ENCODE data around the gene GSPT1. TPM values are rescaled to one million over a fixed set of nuclear protein-coding genes. Genes with fewer than 3 reads are reported as not detected.
"Not testable (repeated sequence)": the region's sequence is repeated elsewhere in the genome, so short reads cannot be mapped to it uniquely, and the experiment has no call there.

GSPT1 gene
- total RNA-seq, 2 experiments from 2014 or later: 257 to 269 TPM

DNA sequence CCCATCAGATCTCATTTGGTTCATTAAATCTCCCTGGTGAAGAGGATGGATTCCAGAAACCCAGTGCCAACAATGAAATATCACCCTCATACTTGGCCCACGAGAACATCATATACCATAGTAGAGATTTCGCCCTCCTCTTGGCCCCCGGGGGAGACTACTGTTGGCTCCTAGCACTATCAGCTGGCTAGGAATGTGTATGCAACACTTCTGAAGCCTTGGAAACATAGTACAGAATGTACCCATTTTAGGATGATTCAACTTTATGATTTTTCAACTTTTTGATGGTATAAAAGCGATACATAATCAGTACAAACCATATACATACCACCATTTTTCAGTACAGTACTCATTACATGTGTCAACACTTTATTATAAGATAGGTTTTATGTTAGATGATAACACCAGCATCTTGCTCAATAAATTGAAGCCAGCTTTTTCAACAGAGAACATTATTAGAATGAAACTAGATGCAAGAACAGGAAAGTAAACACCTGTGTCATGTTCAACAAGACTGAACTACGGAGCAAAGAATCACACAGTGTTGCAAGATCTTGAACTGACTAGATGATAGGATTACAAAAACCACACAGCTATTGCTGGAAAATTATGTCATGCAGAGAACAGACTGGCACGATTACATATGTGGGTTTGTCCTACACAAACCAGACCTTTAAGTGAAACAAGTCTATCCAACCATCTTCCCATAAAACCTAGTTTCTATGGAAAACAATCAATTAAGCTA lies 81.6 kb downstream of the GSPT1 start:
- no peak overlapping the region for H3K4me3 ChIP-seq (ENCODE audit: low read length)
- CTCF ChIA-PET: no interaction called here
- TF ChIP-seq CTCF (IDR thresholded peaks at IDR 0.05): no peak

DNA sequence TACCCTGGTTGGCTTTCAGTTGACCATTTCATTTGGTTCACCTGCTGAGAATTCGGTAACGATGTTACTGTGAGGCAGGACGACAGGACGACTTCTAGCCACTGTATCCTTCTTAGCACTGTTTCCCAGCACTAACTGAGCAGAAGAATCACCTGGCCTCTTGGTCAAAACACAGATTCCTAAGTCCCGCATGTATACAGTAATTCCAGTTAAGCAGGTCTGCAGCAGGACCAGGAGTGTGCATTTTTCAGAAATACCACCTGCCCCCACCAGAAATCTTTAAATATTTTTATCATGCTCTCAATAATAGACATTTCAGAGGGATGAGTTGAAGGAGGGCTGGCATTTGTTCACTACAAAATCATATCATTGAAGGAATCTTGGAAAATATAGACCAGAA lies 87.1 kb downstream of the GSPT1 start:
- H3K4me3 ChIP-seq (ENCODE audit: low read length): no peak overlapping the region
- no peaks in the 10 kb centered on the region for H3K4me1 ChIP-seq (ENCODE audit: insufficient read depth, low read length)
- Mint-ChIP-seq H3K27ac (no peak overlapping the region), H3K9me3 (no peaks in the 10 kb centered on the region), H3K36me3 (ENCODE audit: low read depth) (no peaks in the 10 kb centered on the region), H3K27me3 (no peaks in the 10 kb centered on the region), H3K4me1 (ENCODE audit: low read depth) (no peaks in the 10 kb centered on the region), H3K4me3 (no peak overlapping the region)
- POLR2A ChIA-PET: no interaction called here
- no peak for TF ChIP-seq CTCF (IDR thresholded peaks at IDR 0.05)
- no peaks in the 10 kb centered on the region for H3K9me3 ChIP-seq (ENCODE audit: control insufficient read depth in 1 of 2, insufficient read depth in 1 of 2, low read length in 2 of 2)
- intact Hi-C loops (cut with DNase I, micrococcal nuclease): no loop called here
- H3K27me3 ChIP-seq (ENCODE audit: control insufficient read depth in 1 of 2, insufficient read depth in 2 of 2, low read length in 2 of 2): no peaks in the 10 kb centered on the region
- CTCF ChIA-PET: no interaction called here
- H3K36me3 ChIP-seq (ENCODE audit: insufficient read depth, low read length): no peaks in the 10 kb centered on the region
- no peak for ATAC-seq (ENCODE audit: poor library complexity)
- H3K27ac ChIP-seq (ENCODE audit: low read depth in 1 of 2, low read length in 2 of 2): no peak overlapping the region
- no peak for DNase-seq

More for the DNA sequence above, 81.6 kb downstream of the GSPT1 start:
- H3K27ac ChIP-seq (ENCODE audit: low read depth in 1 of 2, low read length in 2 of 2): no peak overlapping the region
- DNase-seq (no peak), ATAC-seq (ENCODE audit: poor library complexity) (no peak)
- H3K27me3 ChIP-seq (ENCODE audit: control insufficient read depth in 1 of 2, insufficient read depth in 2 of 2, low read length in 2 of 2): no peaks in the 10 kb centered on the region
- Mint-ChIP-seq H3K4me1 (ENCODE audit: low read depth) (no peaks in the 10 kb centered on the region), H3K9me3 (no peaks in the 10 kb centered on the region), H3K27ac (no peak overlapping the region), H3K4me3 (no peak overlapping the region), H3K36me3 (ENCODE audit: low read depth) (peaks cover 40% of the 10 kb centered on the region), H3K27me3 (no peaks in the 10 kb centered on the region)
- intact Hi-C loops (cut with DNase I, micrococcal nuclease): no loop called here
- POLR2A ChIA-PET: no interaction called here
- H3K4me1 ChIP-seq (ENCODE audit: insufficient read depth, low read length): no peaks in the 10 kb centered on the region
- peaks cover 30% of the 10 kb centered on the region for H3K36me3 ChIP-seq (ENCODE audit: insufficient read depth, low read length)
- H3K9me3 ChIP-seq (ENCODE audit: control insufficient read depth in 1 of 2, insufficient read depth in 1 of 2, low read length in 2 of 2): no peaks in the 10 kb centered on the region

DNA sequence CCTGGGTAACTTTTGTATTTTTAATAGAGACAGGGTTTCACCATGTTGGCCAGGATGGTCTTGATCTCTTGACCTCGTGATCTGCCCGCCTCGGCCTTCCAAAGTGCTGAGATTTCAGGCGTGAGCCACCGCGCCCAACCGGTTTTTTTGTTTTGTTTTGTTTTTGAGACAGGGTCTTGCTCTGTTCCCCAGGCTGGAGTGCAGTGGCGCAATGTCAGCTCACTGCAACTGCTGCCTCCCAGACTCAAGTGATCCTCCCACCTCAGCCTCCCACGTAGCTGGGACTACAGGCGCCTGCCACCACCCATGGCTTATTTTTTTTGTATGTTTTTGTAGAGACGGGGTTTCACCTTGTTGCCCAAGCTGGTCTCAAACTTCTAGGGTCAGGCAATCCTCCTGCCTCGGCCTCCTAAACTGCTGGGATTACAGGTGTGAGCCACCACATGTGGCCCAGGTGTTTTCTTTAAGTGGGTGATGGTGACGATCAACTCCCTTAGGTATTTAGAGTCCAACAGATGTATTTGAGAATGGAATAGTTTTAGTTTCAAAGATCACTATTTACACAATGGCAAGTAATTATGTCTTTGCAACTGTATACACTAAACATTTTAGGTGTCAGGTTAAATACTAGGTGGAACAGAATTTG lies 90.1 kb downstream of the GSPT1 start:
- H3K27ac Mint-ChIP-seq; H3K27me3 ChIP-seq (ENCODE audit: control insufficient read depth in 1 of 2, insufficient read depth in 2 of 2, low read length in 2 of 2); H3K4me1 ChIP-seq (ENCODE audit: insufficient read depth, low read length); ATAC-seq (ENCODE audit: poor library complexity); H3K36me3 ChIP-seq (ENCODE audit: insufficient read depth, low read length); H3K4me1 Mint-ChIP-seq (ENCODE audit: low read depth); H3K27ac ChIP-seq (ENCODE audit: low read depth in 1 of 2, low read length in 2 of 2); DNase-seq; intact Hi-C loops (cut with DNase I, micrococcal nuclease); CTCF ChIA-PET; H3K9me3 ChIP-seq (ENCODE audit: control insufficient read depth in 1 of 2, insufficient read depth in 1 of 2, low read length in 2 of 2); H3K4me3 ChIP-seq (ENCODE audit: low read length); POLR2A ChIA-PET; H3K27me3 Mint-ChIP-seq; H3K4me3 Mint-ChIP-seq; H3K36me3 Mint-ChIP-seq (ENCODE audit: low read depth); H3K9me3 Mint-ChIP-seq: not testable (repeated sequence)
